HG03342 (cell line): ENCODE measurements around the gene TNFRSF18.

Experiments used
- ATAC-seq: cut with Tn5 transposase; IDR thresholded peaks from one replicate; pipeline ENCODE4 v1.9.1; 2021; ENCODE audit warnings: mild to moderate bottlenecking, moderate library complexity; ENCODE audit not compliant: unreplicated experiment

The TNFRSF18 gene

GRCh38 chr1:1240822-1241587, 34.6 kb upstream of the TNFRSF18 start:
- ATAC-seq: no peak

- ATAC-seq: no peak
These were observed 33.9 kb upstream of the TNFRSF18 start for GRCh38 chr1:1240348-1240732.

- no peak for ATAC-seq
These were observed 33.4 kb upstream of the TNFRSF18 start for GRCh38 chr1:1239614-1240347.

GRCh38 chr1:1239227-1239613, 32.8 kb upstream of the TNFRSF18 start:
- ATAC-seq: no peak

GRCh38 chr1:1238702-1239178, 32.3 kb upstream of the TNFRSF18 start:
- no peak for ATAC-seq

- no peak for ATAC-seq
These were observed 31.7 kb upstream of the TNFRSF18 start for GRCh38 chr1:1237874-1238701.

- no peak for ATAC-seq
These were observed 30.8 kb upstream of the TNFRSF18 start for GRCh38 chr1:1236945-1237873.

- no peak for ATAC-seq
These were observed 29.9 kb upstream of the TNFRSF18 start for GRCh38 chr1:1236176-1236763.

- ATAC-seq: no peak
These were observed 28.8 kb upstream of the TNFRSF18 start for GRCh38 chr1:1235016-1235744.

- no peak for ATAC-seq
These were observed 27.9 kb upstream of the TNFRSF18 start for GRCh38 chr1:1234180-1234808.

- ATAC-seq: no peak
These were observed 27.1 kb upstream of the TNFRSF18 start for GRCh38 chr1:1233567-1233892.

GRCh38 chr1:1232796-1233566, 26.6 kb upstream of the TNFRSF18 start:
- no peak for ATAC-seq

- ATAC-seq: no peak
These were observed 25.9 kb upstream of the TNFRSF18 start, which contains the start of gene B3GALT6 for GRCh38 chr1:1232208-1232795. Gene B3GALT6, plus strand, starts transcription at chr1:1232237. Its CDS starts 42 bp downstream, at chr1:1232279.

- ATAC-seq: peak; percentile 92
These were observed 25.2 kb upstream of the TNFRSF18 start, which contains the start of gene SDF4 for GRCh38 chr1:1231400-1232207. Gene SDF4, minus strand, starts transcription at chr1:1232001. Its CDS starts 3,229 bp downstream, at chr1:1228772.

GRCh38 chr1:1230656-1231399, 24.4 kb upstream of the TNFRSF18 start:
- no peak for ATAC-seq

- no peak for ATAC-seq
These were observed 23.4 kb upstream of the TNFRSF18 start for GRCh38 chr1:1229770-1230169.
